Measurements from ENCODE around the gene CCDC88B.

DNA sequence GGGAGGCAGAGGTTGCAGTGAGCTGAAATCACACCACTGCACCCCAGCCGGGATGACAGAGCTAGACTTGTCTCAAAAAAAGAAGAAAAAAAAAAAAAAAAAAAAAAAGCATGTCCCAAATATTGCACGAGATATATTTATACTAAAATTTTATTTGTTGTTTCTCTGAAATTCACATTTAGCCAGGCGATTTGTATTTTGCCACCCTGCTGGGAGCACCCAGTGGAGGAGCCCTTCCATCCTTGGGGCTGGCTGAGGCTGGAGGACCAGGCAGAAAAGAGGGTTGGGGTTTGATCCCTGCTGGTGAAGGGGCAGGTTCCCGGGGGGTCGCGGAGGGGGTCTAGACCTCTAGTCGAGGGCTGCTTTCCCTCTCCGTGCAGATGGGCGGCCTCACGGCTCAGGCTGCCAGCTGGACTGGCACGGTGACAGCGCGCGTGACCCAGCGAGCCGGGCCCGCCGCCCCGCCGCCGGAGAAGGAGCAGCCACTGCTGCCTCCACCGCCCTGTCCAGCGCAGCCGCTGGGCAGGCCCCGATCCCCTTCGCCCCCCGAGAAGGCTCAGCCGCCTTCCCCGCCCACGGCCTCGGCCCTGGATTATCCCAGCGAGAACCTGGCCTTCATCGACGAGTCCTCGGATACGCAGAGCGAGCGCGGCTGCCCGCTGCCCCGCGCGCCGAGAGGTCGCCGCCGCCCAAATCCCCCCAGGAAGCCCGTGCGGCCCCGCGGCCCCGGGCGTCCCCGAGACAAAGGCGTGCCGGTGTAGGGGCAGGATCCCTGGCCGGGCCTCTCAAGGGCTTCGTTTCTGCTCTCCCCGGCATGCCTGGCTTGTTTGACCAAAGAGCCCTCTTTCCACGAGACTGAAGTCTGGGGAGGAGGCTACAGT, 40.8 kb upstream of the CCDC88B start:
- TF ChIP-seq POLR2A (IDR thresholded peaks at IDR 0.05): no peak
- TF ChIP-seq, protein P1, sequence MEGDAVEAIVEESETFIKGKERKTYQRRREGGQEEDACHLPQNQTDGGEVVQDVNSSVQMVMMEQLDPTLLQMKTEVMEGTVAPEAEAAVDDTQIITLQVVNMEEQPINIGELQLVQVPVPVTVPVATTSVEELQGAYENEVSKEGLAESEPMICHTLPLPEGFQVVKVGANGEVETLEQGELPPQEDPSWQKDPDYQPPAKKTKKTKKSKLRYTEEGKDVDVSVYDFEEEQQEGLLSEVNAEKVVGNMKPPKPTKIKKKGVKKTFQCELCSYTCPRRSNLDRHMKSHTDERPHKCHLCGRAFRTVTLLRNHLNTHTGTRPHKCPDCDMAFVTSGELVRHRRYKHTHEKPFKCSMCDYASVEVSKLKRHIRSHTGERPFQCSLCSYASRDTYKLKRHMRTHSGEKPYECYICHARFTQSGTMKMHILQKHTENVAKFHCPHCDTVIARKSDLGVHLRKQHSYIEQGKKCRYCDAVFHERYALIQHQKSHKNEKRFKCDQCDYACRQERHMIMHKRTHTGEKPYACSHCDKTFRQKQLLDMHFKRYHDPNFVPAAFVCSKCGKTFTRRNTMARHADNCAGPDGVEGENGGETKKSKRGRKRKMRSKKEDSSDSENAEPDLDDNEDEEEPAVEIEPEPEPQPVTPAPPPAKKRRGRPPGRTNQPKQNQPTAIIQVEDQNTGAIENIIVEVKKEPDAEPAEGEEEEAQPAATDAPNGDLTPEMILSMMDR (IDR thresholded peaks at IDR 0.05): no peak

All from esophagus squamous epithelium (tissue), 4 donors.